GM21737 (cell line): ENCODE measurements around the gene HSFX1.

ENCODE experiments used
- ATAC-seq: cut with Tn5 transposase; IDR thresholded peaks from one replicate; pipeline ENCODE4 v1.9.1; 2021; ENCODE audit warnings: mild to moderate bottlenecking, moderate library complexity; ENCODE audit not compliant: unreplicated experiment

The HSFX1 gene

DNA sequence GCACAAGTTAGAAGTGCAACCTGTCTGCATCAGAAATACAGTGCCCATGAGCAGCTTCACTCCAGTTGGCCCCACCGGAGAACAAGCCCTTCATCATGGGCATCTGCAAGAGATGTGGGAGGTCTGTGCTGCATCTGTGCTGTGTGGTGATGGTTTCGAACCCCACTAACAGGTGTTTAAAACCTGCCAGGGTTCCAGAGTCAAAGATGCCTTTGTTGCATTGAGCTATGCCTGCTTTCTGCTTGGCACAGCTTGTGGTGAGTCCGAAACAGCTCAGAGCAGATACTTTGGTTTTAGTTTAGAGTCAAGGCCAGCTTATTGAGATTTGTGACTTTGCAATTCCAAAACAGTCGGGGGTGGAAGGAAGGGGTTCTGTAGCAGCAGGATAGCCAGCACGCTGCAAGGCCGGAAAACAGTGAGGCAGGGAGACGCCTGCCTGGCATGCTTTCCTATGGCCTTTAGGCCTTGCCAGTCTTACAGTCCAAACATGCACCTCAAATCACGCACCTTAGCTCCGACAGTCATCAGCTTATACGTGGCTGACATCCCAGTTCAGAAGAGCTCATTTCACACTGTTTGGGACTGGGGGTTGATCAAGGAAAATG is 29.7 kb downstream of the HSFX1 start:
- no peak for ATAC-seq

DNA sequence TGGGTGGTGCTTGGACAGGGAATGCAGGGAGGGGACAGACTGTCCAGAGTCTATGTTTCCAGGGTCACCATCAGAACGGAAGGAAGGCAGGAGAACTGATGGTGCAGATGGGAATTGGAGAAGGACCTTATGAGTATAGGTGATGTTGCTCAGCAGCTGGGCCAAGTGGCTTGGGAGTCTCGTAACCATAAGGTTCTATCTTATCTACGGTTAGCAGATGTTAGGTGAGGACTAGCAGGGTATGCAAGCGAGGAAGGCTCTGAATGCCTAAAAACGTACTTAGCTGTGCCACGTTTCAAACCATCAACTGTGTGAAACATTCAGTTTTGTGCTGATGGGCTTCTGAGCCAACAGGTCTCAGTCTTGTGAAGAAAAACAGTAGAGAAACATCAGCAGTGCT is 30.2 kb downstream of the HSFX1 start:
- no peak for ATAC-seq

DNA sequence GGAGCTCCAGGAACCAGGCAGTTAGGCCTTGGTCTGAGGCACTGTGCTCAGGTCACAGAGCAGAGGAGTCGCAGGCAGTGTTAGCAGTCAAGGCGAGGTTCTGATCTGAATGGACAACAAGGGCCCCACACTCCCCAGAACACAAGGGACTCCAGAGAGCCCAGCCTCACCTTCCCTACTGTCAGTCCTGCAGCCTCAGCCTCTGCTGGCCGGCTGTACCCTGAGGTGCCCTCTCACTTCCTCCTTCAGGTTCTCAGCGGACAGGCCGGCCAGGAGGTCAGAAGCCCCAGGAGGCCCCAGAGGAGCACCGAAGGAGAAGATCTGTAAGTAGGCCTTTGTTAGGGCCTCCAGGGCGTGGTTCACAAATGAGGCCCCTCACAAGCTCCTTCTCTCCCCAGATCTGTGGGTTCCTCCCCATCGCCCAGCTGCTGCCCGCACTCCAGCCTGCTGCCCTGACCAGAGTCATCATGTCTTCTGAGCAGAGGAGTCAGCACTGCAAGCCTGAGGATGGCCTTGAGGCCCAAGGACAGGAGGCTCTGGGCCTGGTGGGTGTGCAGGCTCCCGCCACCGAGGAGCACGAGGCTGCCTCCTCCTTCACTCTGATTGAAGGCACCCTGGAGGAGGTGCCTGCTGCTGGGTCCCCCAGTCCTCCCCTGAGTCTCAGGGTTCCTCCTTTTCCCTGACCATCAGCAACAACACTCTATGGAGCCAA is 34.0 kb downstream of the HSFX1 start:
- no peak for ATAC-seq

DNA sequence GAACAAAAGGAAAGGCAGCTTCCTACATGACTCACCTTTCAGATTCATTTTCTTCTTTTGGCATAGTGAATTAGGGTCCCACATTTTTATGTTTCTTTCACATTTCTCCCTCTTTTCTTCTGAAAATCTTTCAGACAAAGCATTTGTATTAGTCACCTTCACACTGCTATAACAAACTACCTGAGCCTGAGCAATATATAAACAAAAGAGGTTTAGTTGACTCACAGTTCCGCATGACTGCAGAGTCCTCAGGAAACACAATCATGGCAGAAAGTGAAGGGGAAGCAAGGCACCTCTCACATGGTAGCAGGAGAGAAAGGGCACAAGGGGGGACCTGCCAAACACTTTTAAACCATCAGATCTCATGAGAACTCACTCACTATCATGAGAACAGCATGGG is 44.8 kb downstream of the HSFX1 start:
- ATAC-seq: no peak

GRCh38 chrX:149819371-149819770 is 45.5 kb downstream of the HSFX1 start:
- ATAC-seq: no peak

DNA sequence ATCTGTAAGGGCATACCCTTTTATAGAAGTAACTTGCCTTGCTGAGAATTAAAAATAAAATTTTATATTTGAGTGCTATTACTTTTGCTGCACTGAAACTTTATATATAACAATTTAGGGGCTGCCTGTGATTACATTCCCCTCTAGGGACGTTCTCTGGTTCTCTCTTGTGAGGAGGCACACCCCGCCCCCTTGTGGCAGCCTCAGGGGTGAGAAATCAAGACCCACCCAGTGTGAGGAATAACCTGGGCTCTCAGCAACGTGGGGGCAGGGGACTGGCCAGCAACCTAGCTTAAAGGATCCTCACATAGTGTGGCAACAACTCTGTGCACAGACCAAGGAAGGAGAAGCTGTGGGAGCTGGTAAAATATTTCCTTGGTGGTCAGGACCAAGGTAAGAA is 51.6 kb downstream of the HSFX1 start:
- no peak for ATAC-seq
